GM19351 (cell line): ENCODE measurements around the gene PADI3.
"Not testable (repeated sequence)": the region's sequence is repeated elsewhere in the genome, so short reads cannot be mapped to it uniquely, and the experiment has no call there.

Source experiments
- ATAC-seq: cut with Tn5 transposase; IDR thresholded peaks from one replicate; pipeline ENCODE4 v1.9.1; 2021; ENCODE audit warnings: mild to moderate bottlenecking, moderate library complexity; ENCODE audit not compliant: unreplicated experiment

Gene PADI3

GRCh38 chr1:17239420-17239819 is 9.5 kb upstream of the PADI3 start:
- ATAC-seq: no peak

DNA sequence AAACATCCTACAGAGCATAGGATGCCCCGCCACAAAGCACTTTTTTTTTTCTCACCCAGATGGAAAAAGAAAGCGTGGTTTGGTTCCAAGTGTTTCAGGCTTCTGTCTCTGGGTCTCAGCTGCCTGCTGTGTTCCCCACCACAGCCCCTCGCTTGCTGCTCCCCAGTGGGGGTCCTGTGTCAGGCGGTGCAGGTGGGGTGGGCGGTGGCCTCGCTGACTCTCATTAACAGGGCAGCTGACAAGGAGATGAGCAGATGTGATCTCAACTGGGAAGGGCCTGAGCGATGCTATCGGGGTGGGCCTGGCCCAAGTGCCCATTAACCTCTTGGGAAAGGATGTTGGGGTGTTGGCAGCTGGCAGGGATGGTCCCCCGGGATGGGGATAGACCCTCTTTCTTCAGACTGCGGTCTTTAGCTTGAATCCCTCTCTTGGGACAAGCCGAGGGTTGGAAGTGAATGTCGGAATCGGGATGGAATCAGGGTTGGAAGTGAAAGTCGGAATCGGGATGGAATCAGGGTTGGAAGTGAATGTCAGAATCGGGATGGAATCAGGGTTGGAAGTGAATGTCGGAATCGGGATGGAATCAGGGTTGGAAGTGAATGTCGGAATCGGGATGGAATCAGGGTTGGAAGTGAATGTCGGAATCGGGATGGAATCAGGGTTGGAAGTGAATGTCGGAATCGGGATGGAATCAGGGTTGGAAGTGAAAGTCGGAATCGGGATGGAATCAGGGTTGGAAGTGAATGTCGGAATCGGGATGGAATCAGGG is 7.7 kb upstream of the PADI3 start:
- ATAC-seq: not testable (repeated sequence)

DNA sequence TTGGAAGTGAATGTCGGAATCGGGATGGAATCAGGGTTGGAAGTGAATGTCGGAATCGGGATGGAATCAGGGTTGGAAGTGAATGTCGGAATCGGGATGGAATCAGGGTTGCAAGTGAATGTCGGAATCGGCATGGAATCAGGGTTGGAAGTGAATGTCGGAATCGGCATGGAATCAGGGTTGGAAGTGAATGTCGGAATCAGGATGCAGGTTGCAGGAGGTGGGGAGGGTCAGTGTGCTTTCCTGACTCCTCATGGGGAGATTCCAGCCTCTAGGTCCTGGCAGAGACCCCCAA is 7.2 kb upstream of the PADI3 start:
- ATAC-seq: not testable (repeated sequence)

- no peak for ATAC-seq
Observed at GRCh38 chr1:17243274-17243673, 5.6 kb upstream of the PADI3 start.

DNA sequence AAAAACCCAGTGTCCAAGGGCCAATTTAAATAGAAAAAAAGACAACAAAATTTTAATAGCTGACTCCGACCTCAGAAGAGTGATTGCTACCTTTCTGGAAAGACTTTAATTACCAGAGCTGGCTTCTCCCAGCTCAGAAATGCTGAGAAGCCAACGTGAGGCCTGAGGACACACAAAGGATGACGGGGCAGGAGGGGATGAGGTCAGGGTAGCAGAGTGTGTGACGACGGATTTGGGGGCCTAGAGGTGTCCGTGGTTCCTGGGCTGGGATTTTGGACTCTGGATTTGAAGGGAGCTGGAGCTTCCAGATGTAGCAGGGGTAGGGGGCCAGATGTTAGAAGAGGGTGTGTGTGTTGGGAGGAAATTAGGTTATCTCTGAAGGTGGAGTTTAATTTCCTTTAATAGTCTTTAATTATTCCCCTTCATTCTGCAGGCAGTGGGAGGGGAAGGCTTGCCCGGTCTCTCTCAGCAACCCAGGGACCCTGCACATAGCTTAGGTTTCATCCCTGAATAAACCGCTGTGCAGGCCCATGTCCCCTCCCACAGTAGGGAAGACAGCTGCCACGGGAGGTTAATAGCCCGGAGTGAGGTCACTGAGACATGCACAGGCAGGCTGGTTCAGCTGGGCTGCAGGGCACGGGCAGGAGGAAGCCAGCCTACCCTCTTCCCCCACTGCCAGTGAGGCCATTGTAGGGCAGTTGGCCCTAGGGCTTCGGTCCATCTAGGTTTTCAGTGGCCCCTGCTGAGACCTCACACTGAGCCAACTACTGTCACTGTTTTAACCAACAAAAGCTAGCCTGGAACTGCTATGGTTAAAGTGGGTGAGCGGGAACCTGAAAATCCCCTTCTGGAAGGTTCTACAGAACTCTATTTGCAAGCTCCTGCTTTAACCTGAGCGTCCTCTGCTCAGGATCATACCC is 3.8 kb upstream of the PADI3 start:
- no peak for ATAC-seq

DNA sequence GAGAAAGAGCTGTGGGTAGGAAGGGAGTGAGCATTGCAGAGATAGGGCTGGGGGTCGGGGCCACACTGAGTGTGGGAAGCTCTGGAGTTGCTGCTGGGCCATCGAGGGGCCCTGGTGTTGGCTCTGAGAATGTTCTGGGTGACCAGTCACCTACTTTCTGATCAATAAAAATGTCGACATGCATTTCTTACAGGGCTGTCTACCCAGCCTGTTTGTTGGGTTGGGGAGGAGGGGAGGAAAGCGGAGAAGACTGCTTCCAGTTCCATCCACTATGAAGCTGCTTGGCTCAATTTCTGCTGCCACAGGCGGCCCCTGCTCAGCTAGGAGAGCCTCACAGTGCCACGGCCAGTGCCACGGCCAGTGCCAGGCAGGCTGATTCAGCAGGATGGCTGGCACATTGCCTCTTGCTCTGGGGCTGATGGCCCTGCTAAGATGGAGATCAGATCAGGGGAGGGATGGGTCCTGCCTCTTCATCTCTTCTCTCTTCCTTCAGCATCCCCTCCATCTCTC is 3.0 kb upstream of the PADI3 start:
- no peak for ATAC-seq

- ATAC-seq: no peak
Observed at GRCh38 chr1:17246971-17247370, 1.9 kb upstream of the PADI3 start.

GRCh38 chr1:17250601-17251000 is 1.7 kb downstream of the PADI3 start:
- no peak for ATAC-seq

- ATAC-seq: no peak
Observed at GRCh38 chr1:17251246-17251645, 2.3 kb downstream of the PADI3 start.

DNA sequence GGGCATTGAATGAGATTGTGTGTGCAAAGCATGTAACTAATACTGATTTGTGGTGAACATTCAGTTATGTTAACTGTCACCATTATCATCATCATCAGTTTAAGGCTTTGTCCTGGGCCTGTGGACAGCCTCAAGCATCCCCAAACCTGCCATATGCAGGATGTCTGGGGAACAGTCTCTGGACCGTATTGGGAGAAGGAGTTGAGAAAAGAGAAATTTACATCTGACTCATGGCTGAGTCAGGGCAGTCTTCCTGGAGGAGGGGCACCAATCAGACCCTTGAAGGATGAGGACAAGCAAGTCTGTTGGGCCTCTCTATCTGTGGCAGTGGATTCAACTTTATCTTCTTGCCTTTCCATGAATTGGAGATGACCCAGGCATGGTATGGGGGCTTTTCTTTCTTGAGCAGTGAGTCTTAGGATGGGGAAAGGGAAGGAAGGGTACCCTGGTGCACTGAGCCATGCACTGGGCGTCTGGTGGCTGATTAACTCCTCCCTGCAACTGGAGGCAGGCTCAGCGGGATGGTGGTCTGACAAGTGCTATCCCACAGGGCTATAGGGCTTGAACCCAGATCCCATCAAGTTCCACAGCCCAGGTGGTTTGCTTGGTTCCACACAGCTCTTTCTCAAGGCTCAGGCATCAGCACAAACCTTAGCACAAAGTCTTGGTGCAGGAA is 2.9 kb downstream of the PADI3 start:
- no peak for ATAC-seq

- ATAC-seq: no peak
Observed at GRCh38 chr1:17255336-17255735, 6.4 kb downstream of the PADI3 start.

DNA sequence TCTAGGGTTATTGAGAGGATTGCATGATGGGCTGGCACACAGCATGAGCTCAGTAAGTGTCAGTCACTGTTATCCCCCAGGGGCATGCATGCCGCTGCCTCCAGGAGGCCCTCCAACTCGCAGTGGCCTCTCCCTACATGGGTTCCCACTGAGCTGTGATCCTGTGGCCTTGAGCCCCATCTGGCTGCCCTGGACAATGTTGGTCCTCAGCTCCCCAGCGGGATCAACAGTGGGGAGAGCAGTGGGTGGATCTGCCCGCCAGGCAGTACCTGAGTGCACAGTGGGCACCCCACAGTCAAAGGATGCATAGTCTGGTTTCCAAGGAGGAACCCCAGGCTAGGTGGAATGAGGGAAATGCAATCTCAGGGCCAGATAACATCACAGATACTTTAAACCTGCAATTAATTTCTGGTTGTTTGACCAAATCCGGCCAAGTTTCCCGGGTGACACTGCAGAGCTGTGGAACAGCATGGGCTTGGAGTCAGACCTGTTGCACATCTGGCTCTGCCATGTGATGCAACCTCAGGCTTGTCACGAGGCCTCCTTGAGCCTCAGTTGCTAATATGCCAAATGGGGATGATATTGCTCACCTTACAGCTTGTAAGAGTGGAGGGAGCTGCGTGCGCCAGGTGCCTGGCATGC is 9.3 kb downstream of the PADI3 start:
- ATAC-seq: no peak

GRCh38 chr1:17258758-17259130 is 9.8 kb downstream of the PADI3 start:
- ATAC-seq: no peak

GRCh38 chr1:17259233-17259873 is 10.5 kb downstream of the PADI3 start:
- ATAC-seq: no peak

DNA sequence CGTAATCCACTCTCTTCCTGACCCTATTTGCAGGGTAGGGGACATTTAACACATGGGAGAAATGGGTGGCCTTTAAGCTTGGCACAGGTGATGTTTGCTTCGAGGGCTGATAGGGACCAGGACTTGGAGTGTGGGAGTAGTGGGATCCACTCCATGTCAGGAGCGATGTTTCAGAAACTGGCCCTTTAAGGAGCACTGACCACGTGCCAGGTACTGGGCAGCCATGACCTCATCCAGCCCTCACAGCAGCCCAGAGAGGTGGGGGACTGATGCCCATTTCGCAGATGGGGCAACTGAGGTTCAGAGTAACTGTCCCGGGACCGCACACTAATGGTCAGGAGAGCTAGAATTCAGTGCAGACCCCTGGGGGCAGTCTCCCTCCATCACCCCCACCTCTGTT is 11.4 kb downstream of the PADI3 start:
- ATAC-seq: no peak

DNA sequence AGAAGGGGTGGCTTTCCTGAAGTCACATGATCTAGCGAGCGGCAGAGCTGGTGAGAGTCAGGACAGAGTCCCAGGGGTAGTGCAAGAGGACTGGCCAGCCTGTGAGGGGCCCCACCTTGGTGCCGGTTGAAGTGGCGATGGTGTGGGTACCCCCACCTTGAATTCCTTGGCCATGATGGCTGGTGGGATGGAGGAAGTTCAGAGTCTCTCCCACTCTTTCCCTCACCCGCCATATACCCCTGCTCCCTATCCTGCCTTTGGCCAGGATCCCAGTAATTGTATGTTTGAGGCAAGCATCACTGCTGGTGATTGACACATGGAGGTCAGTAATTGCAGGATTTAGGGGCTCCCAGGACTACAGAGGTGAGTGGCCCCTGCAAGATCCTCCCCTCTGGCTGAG is 11.8 kb downstream of the PADI3 start:
- no peak for ATAC-seq

- ATAC-seq: no peak
Observed at GRCh38 chr1:17263936-17264335, 15.0 kb downstream of the PADI3 start.

DNA sequence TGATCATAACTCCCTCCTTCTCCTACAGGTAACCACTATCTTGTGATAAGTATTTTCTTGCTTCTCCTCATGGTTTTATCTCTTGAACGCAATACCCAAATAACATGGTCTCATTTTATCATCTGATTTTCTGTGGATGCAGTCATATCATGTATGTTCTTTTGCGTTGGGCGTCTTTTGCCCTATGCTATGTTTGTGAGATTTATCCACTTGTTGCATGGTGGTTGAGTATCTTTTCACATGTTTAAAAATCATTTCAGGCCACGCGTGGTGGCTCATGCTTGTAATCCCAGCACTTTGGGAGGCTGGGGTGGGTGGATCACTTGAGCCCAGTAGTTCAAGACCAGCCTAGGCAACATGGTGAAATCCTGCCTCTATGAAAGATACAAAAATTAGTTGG is 15.6 kb downstream of the PADI3 start:
- ATAC-seq: no peak

- no peak for ATAC-seq
Observed at GRCh38 chr1:17265162-17265561, 16.3 kb downstream of the PADI3 start.

DNA sequence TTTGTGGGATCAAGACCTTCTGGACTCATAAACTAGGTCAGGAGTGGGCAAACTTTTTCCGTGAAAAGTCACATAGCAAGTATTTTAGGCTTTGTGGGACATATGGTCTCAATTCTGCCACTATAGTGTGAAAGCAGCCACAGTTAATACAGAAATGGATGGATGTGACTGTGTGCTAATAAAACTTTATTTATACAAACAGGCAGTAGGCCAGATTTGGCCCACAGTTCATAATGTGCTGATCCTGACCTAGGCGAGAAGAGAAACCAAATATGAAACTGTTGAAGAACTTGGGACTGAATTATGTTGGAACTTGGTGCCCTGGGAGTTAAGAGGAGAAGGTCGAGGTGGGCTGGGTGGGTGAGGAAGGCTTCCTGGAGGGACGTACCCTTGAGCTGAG is 17.1 kb downstream of the PADI3 start:
- no peak for ATAC-seq
